ENCODE data around the gene FOXQ1.

GRCh38 chr6:1266686-1267056, 45.2 kb upstream of the FOXQ1 start:
- TF ChIP-seq CTCF (IDR thresholded peaks at IDR 0.05; ENCODE audit: extremely low read depth in 1 of 2, insufficient read depth in 1 of 2, low read depth in 1 of 2, low read length in 2 of 2) (no peak), EZH2 (IDR thresholded peaks at IDR 0.05; ENCODE audit: borderline replicate concordance, low read depth, low read length, severe bottlenecking) (no peak), POLR2AphosphoS5 (IDR thresholded peaks at IDR 0.05; ENCODE audit: insufficient read depth, low read depth, low read length) (no peak), FOS (IDR thresholded peaks at IDR 0.05; ENCODE audit: borderline replicate concordance, insufficient read depth, low read length) (no peak), POLR2A (IDR thresholded peaks at IDR 0.05; ENCODE audit: low read depth, low read length) (no peak), JUN (IDR thresholded peaks at IDR 0.05; ENCODE audit: borderline replicate concordance, insufficient read depth, insufficient read length, low read depth) (no peak), MYC (IDR thresholded peaks at IDR 0.05; ENCODE audit: low read depth, low read length) (no peak)
- TF ChIP-seq, protein P1, sequence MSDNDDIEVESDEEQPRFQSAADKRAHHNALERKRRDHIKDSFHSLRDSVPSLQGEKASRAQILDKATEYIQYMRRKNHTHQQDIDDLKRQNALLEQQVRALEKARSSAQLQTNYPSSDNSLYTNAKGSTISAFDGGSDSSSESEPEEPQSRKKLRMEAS (IDR thresholded peaks at IDR 0.05; ENCODE audit: insufficient read depth, insufficient read length): no peak

Data from endothelial cell of umbilical vein (primary cell).